HepG2 (cell line): ENCODE results near the gene RNGTT. TPM values are rescaled to one million over a fixed set of nuclear protein-coding genes. Genes with fewer than 3 reads are reported as not detected.

Experiments
- ATAC-seq: fragments of 200-7000 bp; cut with Tn5 transposase; 3 replicates; pipeline ENCODE4 v1.9.1; 2020; ENCODE audit warnings: mild to moderate bottlenecking, moderate library complexity
- BruUV-seq: library from RNA; stranded (reverse); fragments of 400-500 nt; replicated peaks from 2 replicates; lab custom pipeline; 2021; lab: Mats Ljungman, UMichigan
- CTCF ChIA-PET: fragments of 300-600 bp; formaldehyde crosslinking; extraction: SDS; loops from one replicate; lab custom pipeline; 2021; ENCODE audit warnings: low total read pairs, inconsistent platforms, low intra/inter-chr PET ratio; lab: Yijun Ruan, JAX
- POLR2A ChIA-PET: fragments of 350-600 bp; sonication (Branson Sonifier 250); formaldehyde crosslinking; loops from one replicate; lab custom pipeline; 2020; ENCODE audit warnings: antibody characterized with exemption, inconsistent platforms; lab: Yijun Ruan, JAX
- DNase-seq: peaks from one replicate; pipeline ENCODE4 v3.0.0-alpha.2; 2015; ENCODE audit warnings: low spot score
- FAIRE-seq: peaks from 3 replicates; lab custom pipeline; 2011; peaks lifted over from hg19 to GRCh38; lab: Jason Lieb, UNC
- H2AFZ ChIP-seq: one replicate; pipeline ENCODE4 v1.6.1; 2011; ENCODE audit warnings: low read length, inconsistent platforms
- H3K27ac ChIP-seq: fragments of 300-600 bp; 3 replicates; pipeline ENCODE4 v1.8.0; 2011; ENCODE audit warnings: mixed run types, mild to moderate bottlenecking, mixed read lengths, low read length, inconsistent platforms; ENCODE audit not compliant: insufficient read depth; ENCODE audit errors: extremely low read length
- H3K27me3 ChIP-seq, 2 experiments: fragments of 200-600 bp in 1 of 2; 2 replicates in 1 of 2; 3 replicates in 1 of 2; pipeline versions ENCODE4 v1.6.0 to v1.8.0; 2011; ENCODE audit warnings: low read length in 2 of 2, mild to moderate bottlenecking in 2 of 2, moderate library complexity in 2 of 2, inconsistent platforms in 1 of 2; ENCODE audit not compliant: insufficient read depth in 2 of 2, control insufficient read depth in 1 of 2
- H3K36me3 ChIP-seq, 2 experiments: fragments of 200-600 bp in 1 of 2; replicated peaks in 1 of 2; 2 replicates in 1 of 2; 3 replicates in 1 of 2; pipeline versions ENCODE4 v1.5.1 to v1.8.0; 2011; ENCODE audit warnings: low read length in 2 of 2, inconsistent platforms in 1 of 2; ENCODE audit not compliant: insufficient read depth in 2 of 2, control insufficient read depth in 1 of 2
- H3K4me1 ChIP-seq: 2 replicates; pipeline ENCODE4 v1.5.1; 2012; ENCODE audit warnings: low read length, inconsistent platforms; ENCODE audit not compliant: insufficient read depth
- H3K4me2 ChIP-seq: 2 replicates; pipeline ENCODE4 v1.6.0; 2011; ENCODE audit warnings: low read depth, low read length, inconsistent platforms
- H3K4me3 ChIP-seq, 3 experiments: fragments of 200-600 bp in 1 of 3; sonication (generic), shearing (Covaris generic) in 1 of 3; replicated peaks in 1 of 3; 2 replicates each; pipeline ENCODE4 v1.5.1; 2011 to 2016; ENCODE audit warnings: low read length in 3 of 3, inconsistent platforms in 2 of 3, low read depth in 2 of 3, mild to moderate bottlenecking in 2 of 3, control low read depth in 1 of 3, mixed read lengths in 1 of 3; ENCODE audit not compliant: insufficient read depth in 1 of 3
- H3K79me2 ChIP-seq: one replicate; pipeline ENCODE4 v1.6.1; 2011; ENCODE audit warnings: low read length, inconsistent platforms; ENCODE audit not compliant: insufficient read depth
- H3K9ac ChIP-seq: 2 replicates; pipeline ENCODE4 v1.6.0; 2011; ENCODE audit warnings: mild to moderate bottlenecking, low read depth, low read length, inconsistent platforms; ENCODE audit not compliant: insufficient read depth
- H3K9me3 ChIP-seq: 2 replicates; pipeline ENCODE4 v1.5.1; 2012; ENCODE audit warnings: mild to moderate bottlenecking, low read length
- H4K20me1 ChIP-seq: 2 replicates; pipeline ENCODE4 v1.6.0; 2011; ENCODE audit warnings: inconsistent platforms, mild to moderate bottlenecking, low read length, moderate library complexity; ENCODE audit not compliant: insufficient read depth
- CREB1 ChIP-seq, 2 experiments: fragments of 450-650 bp in 1 of 2; IDR thresholded peaks; 2 replicates each; pipeline ENCODE4 v1.6.1; 2016 to 2017; ENCODE audit warnings: control low read depth in 1 of 2, mild to moderate bottlenecking in 1 of 2, missing compliant biosample characterization in 1 of 2, missing genetic modification characterization in 1 of 2
- ESRRA ChIP-seq: sonication (generic); formaldehyde crosslinking; IDR thresholded peaks from 2 replicates; pipeline ENCODE4 v1.5.1; 2020; ENCODE audit warnings: mild to moderate bottlenecking, low read depth, missing genetic modification reagents
- FOSL1 ChIP-seq: sonication (generic); formaldehyde crosslinking; IDR thresholded peaks from 2 replicates; pipeline ENCODE4 v1.9.0; 2021; ENCODE audit warnings: missing genetic modification reagents, borderline replicate concordance
- FOXA1 ChIP-seq, 2 experiments: fragments of 450-650 bp in 1 of 2; sonication (generic) in 1 of 2; formaldehyde crosslinking in 1 of 2; IDR thresholded peaks; 2 replicates each; pipeline versions ENCODE4 v1.4.0 to v1.6.1; 2016 to 2020; ENCODE audit warnings: missing genetic modification reagents in 1 of 2
- FOXM1 ChIP-seq: sonication (generic); formaldehyde crosslinking; IDR thresholded peaks from 2 replicates; pipeline ENCODE4 v1.5.0; 2020; ENCODE audit warnings: missing genetic modification reagents
- HIVEP1 ChIP-seq: sonication (generic); formaldehyde crosslinking; IDR thresholded peaks from 2 replicates; pipeline ENCODE4 v1.4.0; 2020; ENCODE audit warnings: mild to moderate bottlenecking, missing genetic modification reagents
- KLF16 ChIP-seq, 2 experiments: sonication (generic) in 1 of 2; formaldehyde crosslinking in 1 of 2; IDR thresholded peaks; 2 replicates each; pipeline versions ENCODE4 v1.6.1 to v1.8.0; 2016 to 2023; ENCODE audit warnings: missing genetic modification reagents in 2 of 2, missing compliant biosample characterization in 1 of 2
- MED1 ChIP-seq: sonication (generic); formaldehyde crosslinking; IDR thresholded peaks from 2 replicates; pipeline ENCODE4 v1.4.0; 2020; ENCODE audit warnings: missing genetic modification reagents
- MTERF4 ChIP-seq: sonication (generic); formaldehyde crosslinking; IDR thresholded peaks from 2 replicates; pipeline ENCODE4 v1.8.0; 2023; ENCODE audit warnings: mild to moderate bottlenecking, missing genetic modification reagents
- SMAD9 ChIP-seq: sonication (generic); formaldehyde crosslinking; IDR thresholded peaks from 2 replicates; pipeline ENCODE4 v1.5.1; 2020; ENCODE audit warnings: mild to moderate bottlenecking, missing genetic modification reagents
- SP5 ChIP-seq: IDR thresholded peaks from 2 replicates; pipeline ENCODE4 v1.6.1; 2016; ENCODE audit warnings: low read depth, borderline replicate concordance
- SRSF4 ChIP-seq: fragments of 200-400 bp; formaldehyde crosslinking; IDR thresholded peaks from one replicate; pipeline ENCODE4 v1.6.1; 2018; ENCODE audit warnings: mild to moderate bottlenecking, low read depth, low read length, moderate library complexity; ENCODE audit not compliant: poor library complexity, severe bottlenecking
- TBX3 ChIP-seq: fragments of 450-650 bp; IDR thresholded peaks from 2 replicates; pipeline ENCODE4 v1.6.1; 2017; ENCODE audit warnings: antibody characterized with exemption, mild to moderate bottlenecking, inconsistent platforms, borderline replicate concordance
- ZNF124 ChIP-seq: sonication (generic); formaldehyde crosslinking; IDR thresholded peaks from 2 replicates; pipeline ENCODE4 v1.4.0; 2020; ENCODE audit warnings: missing genetic modification reagents
- in situ Hi-C: cut with HindIII; loops from 2 replicates; pipeline ENCODE4 v1.10.0; 2017; ENCODE audit warnings: low pct_unique_long_range_greater_than_20kb; ENCODE audit not compliant: extremely low pct_ligation_motif_present
- intact Hi-C: fragments of 100-400 bp; cut with micrococcal nuclease; formaldehyde crosslinking; loops from one replicate; pipeline ENCODE4 v1.10.0; 2022; ENCODE audit not compliant: unreplicated experiment
- polyA plus RNA-seq, 8 experiments: library from polyadenylated mRNA; depleted of rRNA in 3 of 8; stranded (reverse) in 7 of 8; unstranded in 1 of 8; fragments of >200 nt; fragmentation: Illumina TruSeq in 4 of 8; extraction: Trizol in 4 of 8; gene quantifications; 2 replicates each; pipeline versions ENCODE4 v1.2.1 to v1.2.3, GENCODE V29; 2011 to 2016; ENCODE audit warnings: low read depth in 4 of 8, missing spikeins in 1 of 8, mixed read lengths in 1 of 8; ENCODE audit not compliant: insufficient read depth in 1 of 8
- total RNA-seq, 5 experiments: library from RNA; depleted of rRNA; stranded (reverse); fragments of >200 nt; fragmentation: Illumina TruSeq; extraction: Trizol; gene quantifications; 2 replicates each; pipeline ENCODE4 v1.2.3, GENCODE V29; 2016; ENCODE audit warnings: low read depth in 1 of 5
- TF ChIP-seq, protein P1 (sequence below): IDR thresholded peaks from 2 replicates; pipeline ENCODE4 v1.6.1; 2016; ENCODE audit warnings: low read depth
- TF ChIP-seq, protein P2 (sequence below), 2 experiments: fragments of 450-650 bp in 1 of 2; sonication (generic) in 1 of 2; formaldehyde crosslinking; IDR thresholded peaks; 2 replicates each; pipeline versions ENCODE4 v1.5.0 to v1.8.0; 2020 to 2022; ENCODE audit warnings: mild to moderate bottlenecking in 1 of 2, missing genetic modification reagents in 1 of 2
- TF ChIP-seq, protein P3 (sequence below): sonication (generic); formaldehyde crosslinking; IDR thresholded peaks from 2 replicates; pipeline ENCODE4 v1.4.0; 2020; ENCODE audit warnings: missing genetic modification reagents, borderline replicate concordance

RNGTT gene
- total and polyA plus RNA-seq, 2 of the 13 experiments (the other 11 are each of a cell fraction or from before 2014, with no cell fraction given), result 6.0 to 22.6 TPM

DNA sequence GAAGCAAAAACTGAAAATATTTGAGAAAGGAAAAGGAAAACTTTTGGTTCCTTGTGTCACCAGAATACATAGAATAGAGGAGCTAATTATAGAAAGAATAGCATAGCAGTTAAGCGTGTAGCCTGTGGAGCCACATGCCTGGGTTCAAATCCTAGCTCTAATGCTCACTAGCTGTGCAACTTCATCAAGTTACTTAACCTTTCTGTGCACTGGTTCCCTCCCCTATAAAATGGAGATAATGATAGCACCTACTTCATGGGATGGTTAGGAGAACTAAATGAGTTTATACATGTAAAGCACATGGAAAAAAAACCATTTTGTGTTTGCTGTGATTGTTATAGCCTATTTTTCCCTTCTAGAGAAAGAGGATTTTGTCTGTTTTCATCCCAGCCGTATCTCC is 24.5 kb upstream of the RNGTT start (continued):
- TF ChIP-seq CREB1 (IDR thresholded peaks at IDR 0.05) (no peak), CREB1 (CRISPR knock-in tag; IDR thresholded peaks at IDR 0.05) (no peak)
- TF ChIP-seq, protein P1, sequence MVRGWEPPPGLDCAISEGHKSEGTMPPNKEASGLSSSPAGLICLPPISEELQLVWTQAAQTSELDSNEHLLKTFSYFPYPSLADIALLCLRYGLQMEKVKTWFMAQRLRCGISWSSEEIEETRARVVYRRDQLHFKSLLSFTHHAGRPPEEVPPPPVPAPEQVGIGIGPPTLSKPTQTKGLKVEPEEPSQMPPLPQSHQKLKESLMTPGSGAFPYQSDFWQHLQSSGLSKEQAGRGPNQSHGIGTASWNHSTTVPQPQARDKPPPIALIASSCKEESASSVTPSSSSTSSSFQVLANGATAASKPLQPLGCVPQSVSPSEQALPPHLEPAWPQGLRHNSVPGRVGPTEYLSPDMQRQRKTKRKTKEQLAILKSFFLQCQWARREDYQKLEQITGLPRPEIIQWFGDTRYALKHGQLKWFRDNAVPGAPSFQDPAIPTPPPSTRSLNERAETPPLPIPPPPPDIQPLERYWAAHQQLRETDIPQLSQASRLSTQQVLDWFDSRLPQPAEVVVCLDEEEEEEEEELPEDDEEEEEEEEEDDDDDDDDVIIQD (CRISPR knock-in tag), result no peak

DNA sequence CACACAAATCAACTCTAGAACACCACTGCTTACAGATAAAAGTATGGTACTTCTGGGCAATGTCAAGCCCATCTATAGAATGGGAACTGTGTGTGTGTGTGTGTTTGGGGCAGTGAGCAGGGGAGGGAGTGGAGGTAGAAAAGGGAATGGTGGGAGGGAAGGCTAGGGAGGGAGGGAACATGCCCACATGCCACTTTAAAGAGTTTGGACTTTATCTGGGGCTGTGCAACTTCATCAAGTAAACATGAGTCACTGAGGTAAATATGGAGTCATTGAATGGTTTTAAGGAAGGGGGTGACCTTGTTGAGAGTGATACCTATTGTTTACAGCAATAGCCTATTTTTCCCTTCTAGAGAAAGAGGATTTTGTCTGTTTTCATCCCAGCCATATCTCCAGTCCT is 22.5 kb upstream of the RNGTT start:
- no peak overlapping the region for H3K9ac ChIP-seq
- H2AFZ ChIP-seq, result no peak overlapping the region
- H3K79me2 ChIP-seq, result no peaks in the 10 kb centered on the region
- H3K4me2 ChIP-seq, result peak overlapping the region; percentile 30
- CTCF ChIA-PET, result no interaction called here
- H3K27ac ChIP-seq, result peak overlapping the region; percentile 33
- no peaks in the 10 kb centered on the region for H3K27me3 ChIP-seq
- no peaks in the 10 kb centered on the region for H4K20me1 ChIP-seq
- POLR2A ChIA-PET, result interaction anchor here (3.7 kb wide), 1 partner anchor 95 kb away, joined by 15 read pairs; the partner anchor contains the start of gene PNRC1
- peaks cover 37% of the 10 kb centered on the region for H3K4me1 ChIP-seq
- H3K9me3 ChIP-seq, result no peaks in the 10 kb centered on the region
- BruUV-seq, result no TSS peak
- no peaks in the 10 kb centered on the region for H3K36me3 ChIP-seq
- in situ Hi-C loops, result loop anchor here (10.0 kb wide), 1 partner anchor 99 kb away; the partner anchor contains the start of gene PNRC1
- DNase-seq (peak; percentile 87), ATAC-seq (peak; percentile 85), FAIRE-seq (peak; percentile 49)
- no peak overlapping the region for H3K4me3 ChIP-seq
- intact Hi-C loops, result loop anchor here (10.0 kb wide), 1 partner anchor 389 kb away; no protein-coding TSS in a partner anchor
- TF ChIP-seq SMAD9 (CRISPR knock-in tag) (no peak), SRSF4 (no peak), FOXM1 (CRISPR knock-in tag) (no peak), MTERF4 (CRISPR knock-in tag) (no peak), FOXA1 (IDR thresholded peaks at IDR 0.05) (peak; percentile 92), FOXA1 (CRISPR knock-in tag; IDR thresholded peaks at IDR 0.05) (peak; percentile 93), SP5 (CRISPR knock-in tag) (peak; percentile 89), MED1 (CRISPR knock-in tag) (peak; percentile 51), TBX3 (peak; percentile 38; the same call in 1 of the 2 replicates), HIVEP1 (CRISPR knock-in tag) (no peak), ESRRA (CRISPR knock-in tag) (0 out of 2 replicates have a peak, but pooled peaks have one; percentile 33), ZNF124 (no peak), KLF16 (CRISPR knock-in tag; IDR thresholded peaks at IDR 0.05) (peak in 1 of 2 experiments; percentile 53; a peak in 1 of 4 replicates), FOSL1 (CRISPR knock-in tag) (peak; percentile 93)
- TF ChIP-seq, protein P2, sequence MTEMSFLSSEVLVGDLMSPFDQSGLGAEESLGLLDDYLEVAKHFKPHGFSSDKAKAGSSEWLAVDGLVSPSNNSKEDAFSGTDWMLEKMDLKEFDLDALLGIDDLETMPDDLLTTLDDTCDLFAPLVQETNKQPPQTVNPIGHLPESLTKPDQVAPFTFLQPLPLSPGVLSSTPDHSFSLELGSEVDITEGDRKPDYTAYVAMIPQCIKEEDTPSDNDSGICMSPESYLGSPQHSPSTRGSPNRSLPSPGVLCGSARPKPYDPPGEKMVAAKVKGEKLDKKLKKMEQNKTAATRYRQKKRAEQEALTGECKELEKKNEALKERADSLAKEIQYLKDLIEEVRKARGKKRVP (CRISPR knock-in tag; IDR thresholded peaks at IDR 0.05), result peak in 1 of 2 experiments; percentile 70; a peak in 2 of 4 replicates
- TF ChIP-seq, protein P3, sequence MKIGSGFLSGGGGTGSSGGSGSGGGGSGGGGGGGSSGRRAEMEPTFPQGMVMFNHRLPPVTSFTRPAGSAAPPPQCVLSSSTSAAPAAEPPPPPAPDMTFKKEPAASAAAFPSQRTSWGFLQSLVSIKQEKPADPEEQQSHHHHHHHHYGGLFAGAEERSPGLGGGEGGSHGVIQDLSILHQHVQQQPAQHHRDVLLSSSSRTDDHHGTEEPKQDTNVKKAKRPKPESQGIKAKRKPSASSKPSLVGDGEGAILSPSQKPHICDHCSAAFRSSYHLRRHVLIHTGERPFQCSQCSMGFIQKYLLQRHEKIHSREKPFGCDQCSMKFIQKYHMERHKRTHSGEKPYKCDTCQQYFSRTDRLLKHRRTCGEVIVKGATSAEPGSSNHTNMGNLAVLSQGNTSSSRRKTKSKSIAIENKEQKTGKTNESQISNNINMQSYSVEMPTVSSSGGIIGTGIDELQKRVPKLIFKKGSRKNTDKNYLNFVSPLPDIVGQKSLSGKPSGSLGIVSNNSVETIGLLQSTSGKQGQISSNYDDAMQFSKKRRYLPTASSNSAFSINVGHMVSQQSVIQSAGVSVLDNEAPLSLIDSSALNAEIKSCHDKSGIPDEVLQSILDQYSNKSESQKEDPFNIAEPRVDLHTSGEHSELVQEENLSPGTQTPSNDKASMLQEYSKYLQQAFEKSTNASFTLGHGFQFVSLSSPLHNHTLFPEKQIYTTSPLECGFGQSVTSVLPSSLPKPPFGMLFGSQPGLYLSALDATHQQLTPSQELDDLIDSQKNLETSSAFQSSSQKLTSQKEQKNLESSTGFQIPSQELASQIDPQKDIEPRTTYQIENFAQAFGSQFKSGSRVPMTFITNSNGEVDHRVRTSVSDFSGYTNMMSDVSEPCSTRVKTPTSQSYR, result peak; percentile 41; the same call in 1 of the 2 replicates
